IPS-NIHi11 (cell line): Measurements from ENCODE around the gene PDPR.
"Not testable (repeated sequence)": the region's sequence is repeated elsewhere in the genome, so short reads cannot be mapped to it uniquely, and the experiment has no call there.

ENCODE experiments used
- DNase-seq: peaks from one replicate; pipeline ENCODE4 v3.0.0; 2012; ENCODE audit warnings: mixed read lengths, low spot score

The PDPR gene

DNA sequence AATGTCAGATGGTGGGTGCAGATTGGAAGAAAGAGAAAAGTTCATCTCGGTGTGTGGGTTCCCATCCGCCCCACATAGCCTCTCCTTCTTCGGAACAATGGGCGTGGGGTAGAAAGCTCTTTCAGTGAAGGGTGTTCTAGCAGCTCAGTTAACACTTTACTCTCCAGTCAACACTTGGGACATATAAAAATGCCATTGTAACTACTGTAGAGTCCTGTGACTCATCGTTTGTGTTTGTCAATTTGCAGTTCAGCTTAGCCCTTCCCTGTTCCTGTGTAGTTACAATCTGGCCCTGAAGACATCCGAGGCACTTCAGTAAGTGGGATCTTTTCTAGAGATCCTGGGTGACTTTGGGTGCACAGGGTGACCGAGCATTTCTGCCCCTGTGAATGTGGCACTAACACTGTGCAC, 47.9 kb downstream of the PDPR start:
- peak; percentile 13 for DNase-seq

DNA sequence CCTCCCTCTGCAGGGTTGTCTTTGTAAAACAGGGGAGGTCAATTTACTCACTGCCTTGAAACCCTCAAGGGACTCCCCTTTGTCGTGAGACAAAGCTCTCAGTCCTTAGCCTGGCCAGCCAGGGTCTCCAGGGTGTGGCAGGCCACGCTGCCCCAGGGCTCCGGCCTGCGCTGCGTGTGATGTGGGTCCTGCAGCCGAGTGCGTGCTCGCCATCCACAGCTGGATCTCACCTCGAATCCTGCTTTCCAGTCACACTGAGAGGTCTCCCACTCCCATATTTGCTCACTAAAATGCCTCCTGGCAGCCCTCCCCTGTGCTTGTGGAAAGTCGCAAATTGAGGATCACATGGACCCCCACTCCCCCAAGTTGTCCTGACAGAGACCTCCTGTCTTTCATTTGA, 49.5 kb downstream of the PDPR start:
- DNase-seq, result peak; percentile 17

DNA sequence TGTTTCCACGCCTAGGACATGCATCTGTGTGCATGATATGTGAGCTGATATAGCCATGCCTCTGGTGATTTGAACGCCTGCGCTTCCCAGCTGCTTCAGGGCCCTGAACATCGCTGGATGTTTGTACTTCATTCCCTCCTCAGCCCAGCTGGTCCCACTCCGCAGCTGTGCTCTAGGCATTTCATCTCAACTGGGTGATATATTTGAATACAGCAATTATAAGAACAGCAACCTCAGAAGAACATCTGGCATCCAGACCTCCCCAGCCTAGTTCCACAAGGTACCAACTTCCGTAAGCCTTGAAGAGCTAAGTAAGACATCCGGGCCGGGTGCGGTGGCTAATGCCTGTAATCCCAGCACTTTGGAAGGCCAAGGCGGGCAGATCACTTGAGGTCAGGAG, 52.6 kb downstream of the PDPR start:
- DNase-seq, result not testable (repeated sequence)

GRCh38 chr16:70173212-70173837, 59.2 kb downstream of the PDPR start, which contains the start of gene CLEC18C:
Gene CLEC18C (plus strand): TSS chr16:70173787. CDS start chr16:70174279, 492 bp downstream.
- DNase-seq, result not testable (repeated sequence)

- not testable (repeated sequence) for DNase-seq
Observed at GRCh38 chr16:70173916-70174315, 59.8 kb downstream of the PDPR start.

DNA sequence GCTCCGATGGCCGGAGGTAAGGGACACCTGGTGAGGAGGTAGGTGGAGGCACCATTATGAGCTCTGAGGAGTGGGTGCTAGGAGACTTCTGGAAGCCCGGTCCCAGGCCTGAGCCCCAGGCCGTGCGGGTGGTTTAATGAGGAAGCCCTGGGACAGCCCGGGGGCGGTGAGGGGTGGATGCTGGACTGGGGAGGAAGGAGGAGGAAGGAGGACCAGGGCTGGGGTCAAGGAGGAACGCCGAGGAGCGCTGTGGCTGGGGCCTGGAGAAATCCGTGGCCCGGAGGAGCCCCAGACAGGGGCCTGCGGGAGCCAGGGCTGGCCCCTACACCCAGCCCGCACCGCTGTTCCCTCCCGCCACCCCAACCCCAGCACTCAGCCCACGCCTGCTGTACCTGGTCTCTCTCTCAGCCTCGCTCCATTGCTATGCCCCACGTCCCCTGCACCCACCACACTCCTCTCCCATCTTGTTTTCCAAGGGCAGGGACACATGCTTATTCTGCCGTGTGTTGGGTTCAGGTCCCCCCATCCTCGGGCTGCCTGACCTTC, 60.3 kb downstream of the PDPR start:
- DNase-seq, result not testable (repeated sequence)

GRCh38 chr16:70187858-70188607, 73.9 kb downstream of the PDPR start:
- DNase-seq, result not testable (repeated sequence)

DNA sequence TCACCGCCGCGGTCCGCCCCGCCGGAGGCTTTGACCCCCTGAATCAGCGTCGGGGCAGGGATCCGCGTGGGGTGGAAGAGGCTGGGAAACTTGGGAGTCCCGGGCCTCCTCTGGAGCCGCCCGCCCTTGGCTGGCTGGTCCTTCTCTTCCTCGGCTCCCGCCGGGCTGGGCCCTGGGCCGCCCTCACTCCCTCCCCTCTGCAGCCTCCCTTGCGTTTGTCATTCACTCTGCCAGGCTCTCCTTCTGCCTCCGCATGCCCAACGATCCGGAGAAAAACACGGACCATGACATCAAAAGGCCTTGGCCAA, 74.4 kb downstream of the PDPR start:
- DNase-seq, result not testable (repeated sequence)

DNA sequence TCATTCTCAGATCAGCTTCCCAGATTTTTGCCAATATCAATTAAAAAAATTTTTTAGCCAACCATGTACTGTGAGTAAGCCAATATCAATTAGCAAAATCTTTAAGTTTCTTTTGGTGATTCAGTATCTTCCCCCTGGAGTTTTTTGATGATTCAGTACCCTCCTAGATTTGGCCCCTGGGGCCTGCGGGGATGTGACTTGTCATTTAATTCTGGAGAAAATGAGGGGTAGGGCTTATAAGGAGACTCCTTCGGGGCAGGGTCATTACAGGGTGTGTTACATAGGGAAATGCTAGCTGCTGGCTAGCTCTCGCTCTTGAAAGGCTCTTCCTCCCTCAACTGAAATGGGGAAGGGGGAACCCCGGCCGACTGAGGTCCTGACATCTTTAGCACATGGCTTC, 76.4 kb downstream of the PDPR start:
- not testable (repeated sequence) for DNase-seq

- not testable (repeated sequence) for DNase-seq
Observed at GRCh38 chr16:70196683-70197300, 82.7 kb downstream of the PDPR start.

- not testable (repeated sequence) for DNase-seq
Observed at GRCh38 chr16:70197611-70198010, 83.5 kb downstream of the PDPR start.

DNA sequence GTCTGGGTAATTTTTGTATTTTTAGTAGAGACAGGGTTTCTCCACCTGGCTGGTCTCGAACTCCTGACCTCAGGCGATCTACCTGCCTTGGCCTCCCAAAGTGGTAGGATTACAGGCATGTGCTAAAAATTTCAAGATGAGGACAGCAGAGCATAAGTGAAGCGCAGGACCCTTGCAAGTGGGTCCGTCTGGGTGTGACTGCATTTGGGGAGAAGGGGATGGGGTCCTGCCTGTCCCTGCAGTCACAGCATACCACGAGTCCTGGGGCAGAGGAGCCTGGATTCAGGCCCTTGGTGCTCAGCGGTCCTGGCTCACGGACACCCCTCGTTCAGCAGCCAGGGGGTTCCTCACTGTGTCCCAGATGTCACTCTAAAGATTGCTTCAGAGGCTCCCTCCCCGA, 84.1 kb downstream of the PDPR start:
- DNase-seq, result not testable (repeated sequence)

- DNase-seq, result not testable (repeated sequence)
Observed at GRCh38 chr16:70198666-70199065, 84.5 kb downstream of the PDPR start.

- not testable (repeated sequence) for DNase-seq
Observed at GRCh38 chr16:70199170-70199569, 85.0 kb downstream of the PDPR start.

GRCh38 chr16:70200063-70200462, 85.9 kb downstream of the PDPR start:
- DNase-seq, result not testable (repeated sequence)

- DNase-seq, result not testable (repeated sequence)
Observed at GRCh38 chr16:70203508-70203907, 89.4 kb downstream of the PDPR start.

DNA sequence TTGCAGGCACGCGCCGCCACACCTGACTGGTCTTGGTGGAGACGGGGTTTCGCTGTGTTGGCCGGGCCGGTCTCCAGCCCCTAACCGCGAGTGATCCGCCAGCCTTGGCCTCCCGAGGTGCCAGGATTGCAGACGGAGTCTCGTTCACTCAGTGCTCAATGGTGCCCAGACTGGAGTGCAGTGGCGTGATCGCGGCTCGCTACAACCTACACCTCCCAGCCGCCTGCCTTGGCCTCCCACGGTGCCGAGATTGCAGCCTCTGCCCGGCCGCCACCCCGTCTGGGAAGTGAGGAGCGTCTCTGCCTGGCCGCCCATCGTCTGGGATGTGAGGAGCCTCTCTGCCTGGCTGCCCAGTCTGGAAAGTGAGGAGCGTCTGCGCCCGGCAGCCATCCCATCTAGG, 89.9 kb downstream of the PDPR start:
- not testable (repeated sequence) for DNase-seq

DNA sequence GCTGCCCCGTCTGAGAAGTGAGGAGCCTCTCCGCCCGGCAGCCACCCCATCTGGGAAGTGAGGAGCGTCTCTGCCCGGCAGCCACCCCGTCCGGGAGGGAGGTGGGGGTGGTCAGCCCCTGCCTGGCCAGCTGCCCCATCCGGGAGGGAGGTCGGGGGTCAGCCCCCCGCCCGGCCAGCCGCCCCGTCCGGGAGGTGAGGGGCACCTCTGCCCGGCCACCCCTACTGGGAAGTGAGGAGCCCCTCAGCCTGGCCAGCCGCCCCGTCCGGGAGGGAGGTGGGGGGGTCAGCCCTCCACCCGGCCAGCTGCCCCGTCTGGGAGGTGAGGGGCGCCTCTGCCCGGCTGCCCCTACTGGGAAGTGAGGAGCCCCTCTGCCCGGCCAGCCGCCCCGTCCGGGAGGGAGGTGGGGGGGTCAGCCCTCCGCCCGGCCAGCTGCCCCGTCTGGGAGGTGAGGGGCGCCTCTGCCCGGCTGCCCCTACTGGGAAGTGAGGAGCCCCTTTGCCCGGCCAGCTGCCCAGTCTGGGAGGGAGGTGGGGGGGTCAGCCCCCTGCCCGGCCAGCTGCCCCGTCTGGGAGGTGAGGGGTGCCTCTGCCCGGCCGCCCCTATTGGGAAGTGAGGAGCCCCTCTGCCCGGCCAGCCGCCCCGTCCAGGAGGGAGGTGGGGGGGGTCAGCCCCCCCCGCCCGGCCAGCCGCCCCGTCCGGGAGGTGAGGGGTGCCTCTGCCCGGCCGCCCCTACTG, 90.7 kb downstream of the PDPR start:
- DNase-seq, result not testable (repeated sequence)

DNA sequence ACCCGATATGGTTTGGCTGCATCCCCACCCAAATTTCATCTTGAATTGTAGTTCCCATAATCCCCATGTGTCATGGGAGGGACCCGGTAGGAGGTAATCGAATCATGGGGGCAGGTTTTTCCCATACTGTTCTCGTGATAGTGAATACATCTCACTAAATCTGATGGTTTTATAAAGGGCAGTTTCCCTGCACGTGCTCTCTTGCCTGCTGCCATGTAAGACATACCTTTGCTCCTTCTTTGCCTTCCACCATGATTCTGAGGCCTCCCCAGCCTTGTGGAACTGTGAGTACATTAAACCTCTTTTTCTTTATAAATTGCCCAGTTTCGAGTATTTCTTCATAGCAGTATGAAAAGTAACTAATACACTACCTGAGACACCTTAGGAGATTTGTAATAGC, 92.2 kb downstream of the PDPR start:
- not testable (repeated sequence) for DNase-seq
